IMR-90 (cell line): ENCODE data around the gene STAT3. TPM values are rescaled to one million over a fixed set of nuclear protein-coding genes. Genes with fewer than 3 reads are reported as not detected.

ENCODE experiments used
- ATAC-seq: fragments of 200-7000 bp; cut with Tn5 transposase; 2 replicates; pipeline ENCODE4 v1.9.1; 2020; ENCODE audit warnings: low read depth, mild to moderate bottlenecking, moderate library complexity
- BruUV-seq: library from RNA; stranded (reverse); fragments of 400-500 nt; replicated peaks from 2 replicates; lab custom pipeline; 2021; lab: Mats Ljungman, UMichigan
- CTCF ChIA-PET: fragments of 300-600 bp; formaldehyde crosslinking; extraction: SDS; loops from one replicate; lab custom pipeline; 2021; ENCODE audit warnings: antibody characterized with exemption; lab: Yijun Ruan, JAX
- POLR2A ChIA-PET: fragments of 300-600 bp; sonication (Branson Sonifier 250); formaldehyde crosslinking; loops from one replicate; lab custom pipeline; 2022; ENCODE audit warnings: antibody characterized with exemption; ENCODE audit not compliant: unreplicated experiment; lab: Charles Lee
- DNase-seq: peaks from one replicate; pipeline ENCODE4 v3.0.0; 2013
- H2AFZ ChIP-seq: replicated peaks from 2 replicates; pipeline ENCODE3; 2013; ENCODE audit warnings: low read length, mild to moderate bottlenecking; ENCODE audit not compliant: poor library complexity
- H2AK5ac ChIP-seq: 2 replicates; pipeline ENCODE4 v1.6.1; 2013; ENCODE audit warnings: low read depth, low read length, inconsistent platforms
- H2AK9ac ChIP-seq: replicated peaks from 2 replicates; pipeline ENCODE3; 2013; ENCODE audit warnings: mild to moderate bottlenecking, low read depth, low read length, moderate library complexity; ENCODE audit not compliant: poor library complexity
- H2BK120ac ChIP-seq: 2 replicates; pipeline ENCODE4 v1.6.1; 2013; ENCODE audit warnings: low read depth, low read length, inconsistent platforms
- H2BK15ac ChIP-seq: 3 replicates; pipeline ENCODE4 v1.6.1; 2013; ENCODE audit warnings: low read depth, low read length, inconsistent platforms
- H2BK20ac ChIP-seq: 2 replicates; pipeline ENCODE4 v1.6.1; 2013; ENCODE audit warnings: low read depth, mild to moderate bottlenecking, inconsistent platforms, low read length, moderate library complexity
- H2BK5ac ChIP-seq: 2 replicates; pipeline ENCODE4 v1.6.1; 2013; ENCODE audit warnings: mild to moderate bottlenecking, low read depth, low read length, inconsistent platforms; ENCODE audit not compliant: poor library complexity, severe bottlenecking
- H3K14ac ChIP-seq: replicated peaks from 2 replicates; pipeline ENCODE4 v1.6.1; 2013; ENCODE audit warnings: low read depth, low read length, inconsistent platforms
- H3K18ac ChIP-seq: 2 replicates; pipeline ENCODE4 v1.6.1; 2013; ENCODE audit warnings: low read depth, low read length, control low read depth
- H3K23ac ChIP-seq: 2 replicates; pipeline ENCODE4 v1.6.1; 2013; ENCODE audit warnings: low read depth, low read length, inconsistent platforms
- H3K27ac ChIP-seq: 2 replicates; pipeline ENCODE4 v1.5.1; 2013; ENCODE audit warnings: mild to moderate bottlenecking, control low read depth, low read length; ENCODE audit not compliant: insufficient read depth
- H3K27me3 ChIP-seq: 2 replicates; pipeline ENCODE4 v1.6.1; 2013; ENCODE audit warnings: low read length; ENCODE audit not compliant: control insufficient read depth, insufficient read depth
- H3K36me3 ChIP-seq: 2 replicates; pipeline ENCODE4 v1.6.1; 2013; ENCODE audit warnings: low read length, mixed read lengths; ENCODE audit not compliant: control insufficient read depth, insufficient read depth
- H3K4ac ChIP-seq: 2 replicates; pipeline ENCODE4 v1.6.1; 2013; ENCODE audit warnings: low read depth, low read length, inconsistent platforms
- H3K4me1 ChIP-seq: 2 replicates; pipeline ENCODE4 v1.6.1; 2013; ENCODE audit warnings: low read length, mixed read lengths; ENCODE audit not compliant: control insufficient read depth, insufficient read depth
- H3K4me2 ChIP-seq: 2 replicates; pipeline ENCODE4 v1.6.1; 2013; ENCODE audit warnings: low read depth, mild to moderate bottlenecking, control low read depth, low read length, moderate library complexity
- H3K4me3 ChIP-seq: 2 replicates; pipeline ENCODE4 v1.5.1; 2013; ENCODE audit warnings: low read depth, mild to moderate bottlenecking, control low read depth, low read length, moderate library complexity; ENCODE audit not compliant: insufficient read depth
- H3K56ac ChIP-seq: 2 replicates; pipeline ENCODE4 v1.6.1; 2013; ENCODE audit warnings: low read length, inconsistent platforms; ENCODE audit not compliant: insufficient read depth; ENCODE audit errors: extremely low read depth
- H3K79me1 ChIP-seq, 2 experiments: 2 replicates each; pipeline ENCODE4 v1.6.1; 2013; ENCODE audit warnings: low read length in 2 of 2, inconsistent platforms in 1 of 2, low read depth in 1 of 2
- H3K9ac ChIP-seq: 2 replicates; pipeline ENCODE4 v1.6.1; 2013; ENCODE audit warnings: low read depth, low read length, control low read depth
- H3K9me1 ChIP-seq: 2 replicates; pipeline ENCODE4 v1.6.1; 2013; ENCODE audit warnings: low read length, inconsistent platforms; ENCODE audit not compliant: insufficient read depth
- H3K9me3 ChIP-seq: 2 replicates; pipeline ENCODE4 v1.6.1; 2013; ENCODE audit warnings: low read length; ENCODE audit not compliant: control insufficient read depth, insufficient read depth
- H4K20me1 ChIP-seq: 2 replicates; pipeline ENCODE4 v1.6.1; 2013; ENCODE audit warnings: low read length, inconsistent platforms; ENCODE audit not compliant: insufficient read depth
- H4K5ac ChIP-seq: 2 replicates; pipeline ENCODE4 v1.6.1; 2013; ENCODE audit warnings: mild to moderate bottlenecking, low read depth, low read length, control low read depth
- H4K8ac ChIP-seq, 2 experiments: 2 replicates each; pipeline ENCODE4 v1.6.1; 2013; ENCODE audit warnings: low read depth in 2 of 2, low read length in 2 of 2, control low read depth in 1 of 2, inconsistent platforms in 1 of 2
- H4K91ac ChIP-seq: 2 replicates; pipeline ENCODE4 v1.6.1; 2013; ENCODE audit warnings: low read depth, low read length, inconsistent platforms; ENCODE audit not compliant: insufficient read depth
- CTCF ChIP-seq: conservative IDR thresholded peaks from 2 replicates; pipeline ENCODE4 v1.5.1; 2012; ENCODE audit warnings: mild to moderate bottlenecking, low read depth, low read length, improper control_type of control experiment
- ELK1 ChIP-seq: fragments of 150-350 bp; IDR thresholded peaks from 2 replicates; pipeline ENCODE4 v1.6.1; 2016; ENCODE audit warnings: low read depth, mild to moderate bottlenecking, low read length, moderate library complexity, borderline replicate concordance
- MAZ ChIP-seq: IDR thresholded peaks from 2 replicates; pipeline ENCODE4 v1.6.1; 2012; ENCODE audit warnings: low read depth, mild to moderate bottlenecking, low read length, improper control_type of control experiment, moderate library complexity, borderline replicate concordance
- MXI1 ChIP-seq: IDR thresholded peaks from 2 replicates; pipeline ENCODE4 v1.6.1; 2012; ENCODE audit warnings: low read depth, mild to moderate bottlenecking, low read length, moderate library complexity, borderline replicate concordance
- POLR2A ChIP-seq: IDR thresholded peaks from 2 replicates; pipeline ENCODE4 v1.6.1; 2012; ENCODE audit warnings: mild to moderate bottlenecking, low read depth, low read length
- RCOR1 ChIP-seq: IDR thresholded peaks from 2 replicates; pipeline ENCODE4 v1.6.1; 2012; ENCODE audit warnings: mild to moderate bottlenecking, low read length, improper control_type of control experiment; ENCODE audit not compliant: insufficient replicate concordance
- WGBS, 2 experiments: methylation state at CpG; one replicate each; pipeline versions ENCODE4 v1.1.5 to v1.1.7; 2013; ENCODE audit warnings: missing lambda C conversion rate in 2 of 2; ENCODE audit not compliant: insufficient read length in 1 of 2; ENCODE audit errors: extremely low coverage in 2 of 2; 5-methylcytosine and 5-hydroxymethylcytosine counted together
- dilution Hi-C: fragments of 300-500 bp; cut with HindIII; formaldehyde crosslinking; loops from one replicate; pipeline ENCODE4 v1.14.3; 2018; ENCODE audit warnings: low sequenced_read_pairs; ENCODE audit not compliant: unreplicated experiment
- in situ Hi-C: fragments of 300-500 bp; cut with MboI; formaldehyde crosslinking; loops from 3 replicates; pipeline ENCODE4 v1.14.3; 2019; ENCODE audit warnings: low sequenced_read_pairs, inconsistent platforms, mixed read lengths
- intact Hi-C: fragments of 100-400 bp; cut with micrococcal nuclease; formaldehyde crosslinking; loops from 2 replicates; pipeline ENCODE4 v1.10.0; 2022
- polyA plus RNA-seq, 3 experiments: library from polyadenylated mRNA; depleted of rRNA; stranded (reverse); fragments of >200 nt; gene quantifications; 2 replicates each; pipeline ENCODE4 v1.2.3, GENCODE V29; 2012; ENCODE audit warnings: low replicate concordance in 1 of 3
- total RNA-seq: library from RNA; depleted of rRNA; stranded (reverse); fragments of >200 nt; gene quantifications from 2 replicates; pipeline ENCODE4 v1.2.3, GENCODE V29; 2012

Gene STAT3
- total and polyA plus RNA-seq, 2 of the 4 experiments (the other 2 are of a cell fraction) = 47.2 to 66.3 TPM

- no TSS peak for BruUV-seq
- Histone ChIP-seq H3K9ac (no peak overlapping the region), H3K18ac (no peak overlapping the region), H2AFZ (no peak overlapping the region), H3K4ac (peak overlapping the region; percentile 45; the same call in 1 of the 2 replicates), H3K9me1 (peaks cover 29% of the 10 kb centered on the region), H3K27ac (peak overlapping the region; percentile 16; the same call in 1 of the 2 replicates), H2BK15ac (no peak overlapping the region), H2BK20ac (no peak overlapping the region), H3K79me1 (peaks cover 28 to 76% of the 10 kb centered on the region in 2 experiments; a peak in 3 of 4 replicates), H3K27me3 (no peaks in the 10 kb centered on the region), H3K9me3 (no peaks in the 10 kb centered on the region), H4K5ac (no peak overlapping the region), H4K91ac (no peak overlapping the region), H2AK5ac (no peak overlapping the region; the same call in 1 of the 2 replicates), H4K20me1 (peaks cover 18% of the 10 kb centered on the region; the same call in 1 of the 2 replicates), H3K4me2 (no peak overlapping the region), H3K4me3 (no peak overlapping the region), H2BK120ac (no peak overlapping the region), H4K8ac (no peak overlapping the region), H3K23ac (0 out of 2 replicates have a peak overlapping the region, but pooled peaks have one; percentile 78), H2AK9ac (peak overlapping the region; percentile 68), H3K56ac (no peak overlapping the region), H2BK5ac (no peak overlapping the region), H3K14ac (0 out of 2 replicates have a peak overlapping the region, but pooled peaks have one; percentile 30), H3K36me3 (peaks cover 66% of the 10 kb centered on the region), H3K4me1 (peaks cover 13% of the 10 kb centered on the region)
- ChIA-PET CTCF (interaction anchor here (0.7 to 1.4 kb wide), 3 partner anchors 47 to 81 kb away, joined by 3 to 5 read pairs (median 3); no protein-coding TSS in a partner anchor), POLR2A (no interaction called here)
- in situ Hi-C loops = loop anchor here (5.0 kb wide), 2 partner anchors 81 to 201 kb away; no protein-coding TSS in a partner anchor
- DNase-seq = no peak
- TF ChIP-seq POLR2A (no peak), MXI1 (no peak), RCOR1 (no peak), MAZ (no peak), ELK1 (no peak), CTCF (no peak)
- dilution Hi-C loops = no loop called here
- intact Hi-C loops = loop anchor here (5.0 kb wide), 1 partner anchor 101 kb away; the partner anchor contains the start of gene CAVIN1
- 100% methylated on average over 2 of the region's 4 CpGs; no CpG with 5 or more reads in 1 of the 2 experiments for WGBS, 2 experiments
- no peak for ATAC-seq
Measured at GRCh38 chr17:42321555-42321954, 66.7 kb downstream of the STAT3 start.
